ENCODE results near the gene SLC26A3. TPM values are rescaled to one million over a fixed set of nuclear protein-coding genes. Genes with fewer than 3 reads are reported as not detected.

Gene SLC26A3
- total RNA-seq, 1 experiment from 2014 or later, result not detected

DNA sequence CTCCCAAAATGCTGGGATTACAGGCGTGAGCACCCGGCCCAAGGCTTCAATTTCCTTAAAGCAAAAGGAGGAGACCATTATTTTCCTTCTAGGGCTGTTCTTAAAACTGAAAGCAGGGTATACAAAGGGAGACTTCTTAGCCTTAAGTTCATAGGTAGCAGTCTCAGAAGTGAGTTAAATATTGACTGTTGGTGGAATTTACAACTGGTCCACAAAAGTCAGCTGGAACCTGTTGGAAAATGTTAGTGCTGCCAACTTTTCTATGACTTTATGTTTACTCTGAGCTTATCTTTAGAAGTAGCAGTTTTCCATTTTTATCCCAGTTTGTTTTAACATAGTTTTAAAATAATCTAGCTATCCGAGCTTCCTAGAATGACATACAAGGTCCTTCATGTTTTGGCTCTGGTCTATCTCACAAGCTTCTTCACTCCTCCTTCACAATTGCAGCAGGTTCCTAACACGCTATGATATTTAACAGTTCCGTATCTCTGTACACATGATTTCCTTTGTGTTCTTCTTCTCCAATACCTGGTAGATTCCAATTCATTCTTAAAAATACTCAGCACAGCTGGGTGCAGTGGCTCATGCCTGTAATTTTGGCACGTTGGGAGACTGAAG lies 3.3 kb downstream of the SLC26A3 start:
- H3K9me3 Mint-ChIP-seq, result no peaks in the 10 kb centered on the region
- H3K79me1 ChIP-seq (ENCODE audit: insufficient read depth, low read depth, low read length, poor library complexity, severe bottlenecking), result no peaks in the 10 kb centered on the region
- no peaks in the 10 kb centered on the region for H3K79me2 ChIP-seq (ENCODE audit: insufficient read depth, low read length)
- H3K4me3 Mint-ChIP-seq, result no peak overlapping the region
- no peak overlapping the region for H2AFZ ChIP-seq (ENCODE audit: low read length)
- no peak overlapping the region for H3K18ac ChIP-seq (ENCODE audit: insufficient read length, low read depth, low read length)
- TF ChIP-seq, protein P1, sequence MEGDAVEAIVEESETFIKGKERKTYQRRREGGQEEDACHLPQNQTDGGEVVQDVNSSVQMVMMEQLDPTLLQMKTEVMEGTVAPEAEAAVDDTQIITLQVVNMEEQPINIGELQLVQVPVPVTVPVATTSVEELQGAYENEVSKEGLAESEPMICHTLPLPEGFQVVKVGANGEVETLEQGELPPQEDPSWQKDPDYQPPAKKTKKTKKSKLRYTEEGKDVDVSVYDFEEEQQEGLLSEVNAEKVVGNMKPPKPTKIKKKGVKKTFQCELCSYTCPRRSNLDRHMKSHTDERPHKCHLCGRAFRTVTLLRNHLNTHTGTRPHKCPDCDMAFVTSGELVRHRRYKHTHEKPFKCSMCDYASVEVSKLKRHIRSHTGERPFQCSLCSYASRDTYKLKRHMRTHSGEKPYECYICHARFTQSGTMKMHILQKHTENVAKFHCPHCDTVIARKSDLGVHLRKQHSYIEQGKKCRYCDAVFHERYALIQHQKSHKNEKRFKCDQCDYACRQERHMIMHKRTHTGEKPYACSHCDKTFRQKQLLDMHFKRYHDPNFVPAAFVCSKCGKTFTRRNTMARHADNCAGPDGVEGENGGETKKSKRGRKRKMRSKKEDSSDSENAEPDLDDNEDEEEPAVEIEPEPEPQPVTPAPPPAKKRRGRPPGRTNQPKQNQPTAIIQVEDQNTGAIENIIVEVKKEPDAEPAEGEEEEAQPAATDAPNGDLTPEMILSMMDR (conservative IDR thresholded peaks at IDR 0.05), result no peak
- no CpG with 5 or more reads among the region's 6 CpGs for WGBS (ENCODE audit: extremely low coverage, insufficient read length, low lambda C conversion rate)
- no peak overlapping the region for H2BK15ac ChIP-seq (ENCODE audit: low read depth, low read length)
- no peak overlapping the region for H3K9ac ChIP-seq (ENCODE audit: extremely low read depth, insufficient read length, low read length)
- H3K14ac ChIP-seq (ENCODE audit: insufficient read depth, low read length), result no peak overlapping the region
- H3K27ac Mint-ChIP-seq, result no peak overlapping the region
- H3K23me2 ChIP-seq (ENCODE audit: insufficient read length, low read depth, low read length, poor library complexity, severe bottlenecking), result no peaks in the 10 kb centered on the region
- no peak overlapping the region for H3T11ph ChIP-seq (ENCODE audit: low read length)
- H3K36me3 Mint-ChIP-seq (ENCODE audit: insufficient read depth in 1 of 3, low read depth in 3 of 3), result no peaks in the 10 kb centered on the region
- no peaks in the 10 kb centered on the region for H3K4me1 ChIP-seq (ENCODE audit: insufficient read depth, low read length)
- H3K23ac ChIP-seq (ENCODE audit: insufficient read length, low read depth, low read length), result no peak overlapping the region
- no peak overlapping the region for H2BK12ac ChIP-seq (ENCODE audit: insufficient read length, low read depth, low read length)
- no peak overlapping the region for H2AK5ac ChIP-seq (ENCODE audit: insufficient read length, low read length)
- no peak for DNase-seq
- no peaks in the 10 kb centered on the region for H3K9me3 ChIP-seq (ENCODE audit: control insufficient read depth, low read depth, low read length)
- H4K91ac ChIP-seq (ENCODE audit: insufficient read length, low read depth, low read length), result no peak overlapping the region
- H3K4ac ChIP-seq (ENCODE audit: low read depth, low read length), result no peak overlapping the region
- H4K8ac ChIP-seq (replicated peaks; ENCODE audit: insufficient read length, low read depth, low read length), result no peak overlapping the region
- H2BK120ac ChIP-seq (ENCODE audit: low read depth, low read length, poor library complexity, severe bottlenecking), result no peak overlapping the region
- H4K5ac ChIP-seq (ENCODE audit: insufficient read length, low read depth, low read length), result no peak overlapping the region
- no peak overlapping the region for H2BK5ac ChIP-seq (ENCODE audit: insufficient read length, low read length)
- peaks cover 6% of the 10 kb centered on the region for H3K27me3 Mint-ChIP-seq (ENCODE audit: low read depth)
- no peaks in the 10 kb centered on the region for H4K20me1 ChIP-seq (ENCODE audit: control insufficient read depth, insufficient read depth, insufficient read length)
- H3K4me2 ChIP-seq (ENCODE audit: insufficient read depth, insufficient read length, low read length), result no peak overlapping the region
- H2BK20ac ChIP-seq (ENCODE audit: low read depth, low read length, poor library complexity, severe bottlenecking), result no peak overlapping the region
- no peak overlapping the region for H3K27ac ChIP-seq (ENCODE audit: insufficient read length, low read depth, low read length)
- no peak overlapping the region for H3K56ac ChIP-seq (ENCODE audit: insufficient read length, low read depth, low read length)
- H3K4me1 Mint-ChIP-seq, result no peaks in the 10 kb centered on the region
- H3K27me3 ChIP-seq (ENCODE audit: insufficient read depth, low read length), result no peaks in the 10 kb centered on the region

Data from H9 (cell line).